ENCODE measurements around the gene APOBEC3C.
"Not testable (repeated sequence)": the region's sequence is repeated elsewhere in the genome, so short reads cannot be mapped to it uniquely, and the experiment has no call there.

Gene APOBEC3C

DNA sequence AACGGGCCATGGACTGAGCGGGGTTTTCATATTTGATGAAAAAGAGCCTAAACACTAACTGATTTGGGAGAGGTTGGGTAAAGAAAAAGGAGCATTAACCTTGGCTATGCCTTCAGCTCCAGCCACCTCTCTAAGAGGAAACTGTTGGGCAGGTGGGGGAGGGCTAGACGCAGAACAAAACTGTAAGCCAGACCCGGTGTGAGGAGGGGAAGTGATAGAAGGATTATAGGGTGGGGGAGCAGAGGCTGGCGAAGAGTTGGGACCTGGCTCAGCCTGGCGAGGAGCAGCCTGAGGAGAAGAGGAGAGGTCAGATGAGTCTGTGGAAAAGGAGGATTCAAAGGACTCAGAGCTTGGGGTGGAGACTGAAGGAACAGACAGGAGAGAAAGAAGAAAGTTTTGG, 47.2 kb downstream of the APOBEC3C start:
- not testable (repeated sequence) for DNase-seq (ENCODE audit: low spot score)

DNA sequence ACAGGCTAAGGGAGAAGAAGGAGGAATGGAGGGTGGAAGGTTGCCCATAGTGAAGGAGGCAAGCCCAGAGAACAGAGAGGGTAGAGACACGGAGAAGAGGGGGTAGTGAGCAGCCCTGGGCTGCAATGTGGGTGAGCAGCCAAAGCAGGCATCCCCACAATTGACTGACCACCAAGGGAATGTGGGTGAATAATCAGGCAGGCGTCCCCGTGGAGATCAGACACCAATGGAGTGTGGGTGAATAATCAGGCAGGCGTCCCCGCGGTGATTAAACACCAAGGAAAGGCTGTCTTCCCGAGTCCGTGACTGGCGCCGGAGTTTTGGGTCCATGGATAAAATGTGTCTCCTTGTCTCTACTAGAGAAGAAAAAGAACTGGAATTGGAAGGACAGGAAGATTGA, 47.9 kb downstream of the APOBEC3C start:
- not testable (repeated sequence) for DNase-seq (ENCODE audit: low spot score)

- not testable (repeated sequence) for DNase-seq (ENCODE audit: low spot score)
Observed at GRCh38 chr22:39063904-39064303, 49.8 kb downstream of the APOBEC3C start.

DNA sequence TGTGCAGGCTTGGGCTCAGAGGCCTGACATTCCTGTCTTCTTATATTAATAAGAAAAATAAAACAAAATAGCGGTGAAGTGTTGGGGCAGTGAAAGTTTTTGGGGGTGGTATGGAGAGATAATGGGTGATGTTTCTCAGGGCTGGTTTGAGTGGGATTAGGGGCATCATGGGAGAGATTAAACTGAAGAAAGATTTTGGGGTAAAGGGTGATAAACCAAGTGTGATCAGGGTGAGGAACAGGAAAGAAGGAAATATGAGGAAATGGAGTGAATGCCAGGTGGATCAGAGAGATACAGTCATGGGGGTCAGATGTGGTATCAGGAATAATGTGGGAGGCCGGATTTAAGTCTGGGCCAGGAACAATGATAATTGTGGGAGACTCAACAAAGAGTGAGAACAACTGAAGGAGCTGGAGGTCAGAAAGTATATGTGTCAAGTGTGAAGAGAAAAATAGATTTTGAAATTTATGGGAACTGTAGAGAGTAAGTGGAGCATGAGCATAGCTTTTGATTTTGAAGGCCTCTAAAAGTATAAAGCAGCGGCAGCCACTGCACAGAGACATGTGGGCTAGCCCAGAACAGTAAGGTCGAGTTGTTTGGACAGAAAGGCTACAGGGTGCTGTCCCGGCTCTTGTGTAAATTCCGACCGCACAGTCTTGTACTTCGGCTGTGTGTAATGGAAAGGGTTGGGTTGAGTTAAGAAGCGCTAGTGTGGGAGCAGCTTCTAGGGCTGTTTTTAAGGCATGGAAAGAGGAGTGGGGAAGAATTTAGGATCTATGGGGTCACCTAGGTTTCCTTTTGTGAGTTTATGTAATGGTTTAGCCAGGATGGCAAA, 52.6 kb downstream of the APOBEC3C start:
- not testable (repeated sequence) for DNase-seq (ENCODE audit: low spot score)

GRCh38 chr22:39068033-39068785, 54.2 kb downstream of the APOBEC3C start:
- no peak for DNase-seq (ENCODE audit: low spot score)

Measured in SK-N-DZ (cell line).